HepG2 (cell line): ENCODE data around the gene RASAL3. TPM values are rescaled to one million over a fixed set of nuclear protein-coding genes. Genes with fewer than 3 reads are reported as not detected.

ENCODE experiments used
- ATAC-seq: fragments of 200-7000 bp; cut with Tn5 transposase; 3 replicates; pipeline ENCODE4 v1.9.1; 2020; ENCODE audit warnings: mild to moderate bottlenecking, moderate library complexity
- BruUV-seq: library from RNA; stranded (reverse); fragments of 400-500 nt; replicated peaks from 2 replicates; lab custom pipeline; 2021; lab: Mats Ljungman, UMichigan
- CTCF ChIA-PET: fragments of 300-600 bp; formaldehyde crosslinking; extraction: SDS; loops from one replicate; lab custom pipeline; 2021; ENCODE audit warnings: low total read pairs, inconsistent platforms, low intra/inter-chr PET ratio; lab: Yijun Ruan, JAX
- POLR2A ChIA-PET: fragments of 350-600 bp; sonication (Branson Sonifier 250); formaldehyde crosslinking; loops from one replicate; lab custom pipeline; 2020; ENCODE audit warnings: antibody characterized with exemption, inconsistent platforms; lab: Yijun Ruan, JAX
- DNase-seq: peaks from one replicate; pipeline ENCODE4 v3.0.0-alpha.2; 2015; ENCODE audit warnings: low spot score
- FAIRE-seq: peaks from 3 replicates; lab custom pipeline; 2011; peaks lifted over from hg19 to GRCh38; lab: Jason Lieb, UNC
- H2AFZ ChIP-seq: one replicate; pipeline ENCODE4 v1.6.1; 2011; ENCODE audit warnings: low read length, inconsistent platforms
- H3K27ac ChIP-seq: fragments of 300-600 bp; 3 replicates; pipeline ENCODE4 v1.8.0; 2011; ENCODE audit warnings: mixed run types, mild to moderate bottlenecking, mixed read lengths, low read length, inconsistent platforms; ENCODE audit not compliant: insufficient read depth; ENCODE audit errors: extremely low read length
- H3K27me3 ChIP-seq, 2 experiments: fragments of 200-600 bp in 1 of 2; 2 replicates in 1 of 2; 3 replicates in 1 of 2; pipeline versions ENCODE4 v1.6.0 to v1.8.0; 2011; ENCODE audit warnings: low read length in 2 of 2, mild to moderate bottlenecking in 2 of 2, moderate library complexity in 2 of 2, inconsistent platforms in 1 of 2; ENCODE audit not compliant: insufficient read depth in 2 of 2, control insufficient read depth in 1 of 2
- H3K36me3 ChIP-seq, 2 experiments: fragments of 200-600 bp in 1 of 2; replicated peaks in 1 of 2; 2 replicates in 1 of 2; 3 replicates in 1 of 2; pipeline versions ENCODE4 v1.5.1 to v1.8.0; 2011; ENCODE audit warnings: low read length in 2 of 2, inconsistent platforms in 1 of 2; ENCODE audit not compliant: insufficient read depth in 2 of 2, control insufficient read depth in 1 of 2
- H3K4me1 ChIP-seq: 2 replicates; pipeline ENCODE4 v1.5.1; 2012; ENCODE audit warnings: low read length, inconsistent platforms; ENCODE audit not compliant: insufficient read depth
- H3K4me2 ChIP-seq: 2 replicates; pipeline ENCODE4 v1.6.0; 2011; ENCODE audit warnings: low read depth, low read length, inconsistent platforms
- H3K4me3 ChIP-seq, 3 experiments: fragments of 200-600 bp in 1 of 3; sonication (generic), shearing (Covaris generic) in 1 of 3; replicated peaks in 1 of 3; 2 replicates each; pipeline ENCODE4 v1.5.1; 2011 to 2016; ENCODE audit warnings: low read length in 3 of 3, inconsistent platforms in 2 of 3, low read depth in 2 of 3, mild to moderate bottlenecking in 2 of 3, control low read depth in 1 of 3, mixed read lengths in 1 of 3; ENCODE audit not compliant: insufficient read depth in 1 of 3
- H3K79me2 ChIP-seq: one replicate; pipeline ENCODE4 v1.6.1; 2011; ENCODE audit warnings: low read length, inconsistent platforms; ENCODE audit not compliant: insufficient read depth
- H3K9ac ChIP-seq: 2 replicates; pipeline ENCODE4 v1.6.0; 2011; ENCODE audit warnings: mild to moderate bottlenecking, low read depth, low read length, inconsistent platforms; ENCODE audit not compliant: insufficient read depth
- H3K9me3 ChIP-seq: 2 replicates; pipeline ENCODE4 v1.5.1; 2012; ENCODE audit warnings: mild to moderate bottlenecking, low read length
- H4K20me1 ChIP-seq: 2 replicates; pipeline ENCODE4 v1.6.0; 2011; ENCODE audit warnings: inconsistent platforms, mild to moderate bottlenecking, low read length, moderate library complexity; ENCODE audit not compliant: insufficient read depth
- CBX1 ChIP-seq: IDR thresholded peaks from one replicate; pipeline ENCODE4 v1.6.1; 2016; ENCODE audit warnings: antibody characterized with exemption, low read depth
- CCAR2 ChIP-seq: fragments of 200-400 bp; formaldehyde crosslinking; optimal IDR thresholded peaks from 2 replicates; pipeline ENCODE3; 2018; ENCODE audit warnings: low read depth, mild to moderate bottlenecking, low read length, moderate library complexity
- KDM3A ChIP-seq: IDR thresholded peaks from 2 replicates; pipeline ENCODE4 v1.6.1; 2018; ENCODE audit warnings: low read depth, missing compliant biosample characterization
- NR2F6 ChIP-seq, 2 experiments: IDR thresholded peaks; 2 replicates each; pipeline ENCODE4 v1.6.1; 2016; ENCODE audit warnings: antibody characterized with exemption in 1 of 2, mild to moderate bottlenecking in 1 of 2
- PHF20 ChIP-seq: sonication (generic); formaldehyde crosslinking; IDR thresholded peaks from 2 replicates; pipeline ENCODE4 v1.5.0; 2020; ENCODE audit warnings: mild to moderate bottlenecking, missing genetic modification reagents
- SAP130 ChIP-seq: IDR thresholded peaks from 2 replicates; pipeline ENCODE4 v1.6.1; 2016; ENCODE audit warnings: low read depth
- SP1 ChIP-seq, 2 experiments: fragments of 450-650 bp in 1 of 2; sonication (generic) in 1 of 2; formaldehyde crosslinking in 1 of 2; IDR thresholded peaks; 2 replicates each; pipeline versions ENCODE4 v1.4.0 to v1.6.1; 2016 to 2020; ENCODE audit warnings: missing genetic modification reagents in 1 of 2
- XRCC5 ChIP-seq: fragments of 200-400 bp; formaldehyde crosslinking; optimal IDR thresholded peaks from 2 replicates; pipeline ENCODE3; 2017; ENCODE audit warnings: mild to moderate bottlenecking, low read length
- ZNF33B ChIP-seq: sonication (generic); formaldehyde crosslinking; IDR thresholded peaks from 2 replicates; pipeline ENCODE4 v1.5.1; 2020; ENCODE audit warnings: mild to moderate bottlenecking, missing genetic modification reagents
- ZNF432 ChIP-seq: sonication (generic); formaldehyde crosslinking; IDR thresholded peaks from 2 replicates; pipeline ENCODE4 v1.5.0; 2020; ENCODE audit warnings: missing genetic modification reagents, mild to moderate bottlenecking, borderline replicate concordance
- WGBS: methylation state at CpG from one replicate; pipeline ENCODE4 v1.1.6; 2017; ENCODE audit warnings: low lambda C conversion rate; 5-methylcytosine and 5-hydroxymethylcytosine counted together
- in situ Hi-C: cut with HindIII; loops from 2 replicates; pipeline ENCODE4 v1.10.0; 2017; ENCODE audit warnings: low pct_unique_long_range_greater_than_20kb; ENCODE audit not compliant: extremely low pct_ligation_motif_present
- intact Hi-C: fragments of 100-400 bp; cut with micrococcal nuclease; formaldehyde crosslinking; loops from one replicate; pipeline ENCODE4 v1.10.0; 2022; ENCODE audit not compliant: unreplicated experiment
- polyA plus RNA-seq, 8 experiments: library from polyadenylated mRNA; depleted of rRNA in 3 of 8; stranded (reverse) in 7 of 8; unstranded in 1 of 8; fragments of >200 nt; fragmentation: Illumina TruSeq in 4 of 8; extraction: Trizol in 4 of 8; gene quantifications; 2 replicates each; pipeline versions ENCODE4 v1.2.1 to v1.2.3, GENCODE V29; 2011 to 2016; ENCODE audit warnings: low read depth in 4 of 8, missing spikeins in 1 of 8, mixed read lengths in 1 of 8; ENCODE audit not compliant: insufficient read depth in 1 of 8
- total RNA-seq, 5 experiments: library from RNA; depleted of rRNA; stranded (reverse); fragments of >200 nt; fragmentation: Illumina TruSeq; extraction: Trizol; gene quantifications; 2 replicates each; pipeline ENCODE4 v1.2.3, GENCODE V29; 2016; ENCODE audit warnings: low read depth in 1 of 5
- TF ChIP-seq, protein P1 (sequence below): sonication (generic); formaldehyde crosslinking; IDR thresholded peaks from 2 replicates; pipeline ENCODE4 v1.4.0; 2020; ENCODE audit warnings: missing genetic modification reagents, mild to moderate bottlenecking, borderline replicate concordance
- TF ChIP-seq, protein P2 (sequence below): sonication (generic); formaldehyde crosslinking; IDR thresholded peaks from 2 replicates; pipeline ENCODE4 v1.4.0; 2020; ENCODE audit warnings: missing genetic modification reagents; ENCODE audit errors: not compliant biosample characterization

The RASAL3 gene
- total and polyA plus RNA-seq, 2 of the 13 experiments (the other 11 are each of a cell fraction or from before 2014, with no cell fraction given) = not detected

DNA sequence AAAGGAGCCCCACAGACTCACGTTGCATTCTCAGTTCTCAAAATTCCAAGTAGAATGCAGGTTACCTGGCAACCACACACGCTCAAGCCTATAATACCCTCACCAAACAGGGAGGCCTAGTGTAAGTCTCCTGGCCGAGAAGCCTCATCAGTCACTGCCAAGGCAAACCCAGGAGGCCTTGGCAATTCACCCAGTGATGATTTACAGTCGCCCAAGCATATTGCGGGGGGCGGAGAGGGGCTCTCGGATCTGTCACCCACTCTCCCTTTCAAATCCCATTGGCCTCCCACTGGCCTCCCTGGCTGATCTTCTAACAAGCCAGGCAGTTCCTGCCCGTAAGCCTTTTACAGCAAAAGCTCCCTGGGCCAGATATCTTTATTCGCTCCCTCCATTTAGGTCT, 46.6 kb downstream of the RASAL3 start (continued):
- TF ChIP-seq XRCC5 (no peak), CCAR2 (no peak), ZNF432 (CRISPR knock-in tag) (no peak), SAP130 (CRISPR knock-in tag) (no peak), KDM3A (CRISPR knock-in tag) (no peak)

DNA sequence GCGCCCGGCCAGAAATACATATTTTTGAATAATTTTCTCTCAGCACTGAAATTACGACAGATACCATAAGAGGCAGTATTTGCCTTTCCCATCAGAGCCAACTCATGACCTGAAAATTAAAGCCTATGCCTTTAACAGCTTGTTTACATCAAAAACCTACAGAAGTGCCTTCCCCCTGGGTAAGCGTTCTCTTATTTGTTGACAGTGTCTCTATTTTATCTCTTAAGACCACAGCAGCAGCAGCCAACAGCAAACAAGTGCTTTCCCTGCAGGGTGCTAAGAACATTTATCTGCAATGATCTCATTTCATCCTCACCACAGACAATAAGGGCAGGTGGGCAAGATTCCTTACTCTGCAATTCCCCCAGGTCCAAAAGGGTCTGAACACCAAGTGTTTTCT, 51.5 kb downstream of the RASAL3 start:
- peak overlapping the region; percentile 32 for H3K27ac ChIP-seq
- H2AFZ ChIP-seq = no peak overlapping the region
- peak overlapping the region; percentile 18; the same call in 1 of the 2 replicates for H3K9ac ChIP-seq
- peaks cover 8 to 20% of the 10 kb centered on the region in 2 experiments for H3K36me3 ChIP-seq
- intact Hi-C loops (loop anchor here (5.0 kb wide), 1 partner anchor 36 kb away; the partner anchor contains the start of gene AKAP8), in situ Hi-C loops (no loop called here)
- POLR2A ChIA-PET = interaction anchor here (0.6 to 1.9 kb wide), 2 partner anchors 34 to 1331 kb away, joined by 3 to 10 read pairs; partner anchors contain the start of gene AKAP8
- peak overlapping the region; percentile 25; the same call in 1 of the 2 replicates for H3K4me2 ChIP-seq
- peaks cover 43% of the 10 kb centered on the region for H4K20me1 ChIP-seq
- 77% methylated on average over 4 of the region's 4 CpGs for WGBS
- DNase-seq = no peak
- no peaks in the 10 kb centered on the region for H3K9me3 ChIP-seq
- FAIRE-seq = no peak
- H3K79me2 ChIP-seq = peaks cover 90% of the 10 kb centered on the region
- no peak overlapping the region for H3K4me3 ChIP-seq
- H3K4me1 ChIP-seq = peaks cover 73% of the 10 kb centered on the region
- no TSS peak for BruUV-seq
- ATAC-seq = no peak
- CTCF ChIA-PET = no interaction called here
- no peaks in the 10 kb centered on the region; a peak in 2 of 5 replicates for H3K27me3 ChIP-seq
- TF ChIP-seq CBX1 (no peak), SP1 (IDR thresholded peaks at IDR 0.05) (no peak), SP1 (CRISPR knock-in tag; IDR thresholded peaks at IDR 0.05) (no peak), ZNF33B (CRISPR knock-in tag) (no peak), NR2F6 (IDR thresholded peaks at IDR 0.05) (no peak), NR2F6 (CRISPR knock-in tag; IDR thresholded peaks at IDR 0.05) (no peak), PHF20 (CRISPR knock-in tag) (no peak)
- TF ChIP-seq, protein P1, sequence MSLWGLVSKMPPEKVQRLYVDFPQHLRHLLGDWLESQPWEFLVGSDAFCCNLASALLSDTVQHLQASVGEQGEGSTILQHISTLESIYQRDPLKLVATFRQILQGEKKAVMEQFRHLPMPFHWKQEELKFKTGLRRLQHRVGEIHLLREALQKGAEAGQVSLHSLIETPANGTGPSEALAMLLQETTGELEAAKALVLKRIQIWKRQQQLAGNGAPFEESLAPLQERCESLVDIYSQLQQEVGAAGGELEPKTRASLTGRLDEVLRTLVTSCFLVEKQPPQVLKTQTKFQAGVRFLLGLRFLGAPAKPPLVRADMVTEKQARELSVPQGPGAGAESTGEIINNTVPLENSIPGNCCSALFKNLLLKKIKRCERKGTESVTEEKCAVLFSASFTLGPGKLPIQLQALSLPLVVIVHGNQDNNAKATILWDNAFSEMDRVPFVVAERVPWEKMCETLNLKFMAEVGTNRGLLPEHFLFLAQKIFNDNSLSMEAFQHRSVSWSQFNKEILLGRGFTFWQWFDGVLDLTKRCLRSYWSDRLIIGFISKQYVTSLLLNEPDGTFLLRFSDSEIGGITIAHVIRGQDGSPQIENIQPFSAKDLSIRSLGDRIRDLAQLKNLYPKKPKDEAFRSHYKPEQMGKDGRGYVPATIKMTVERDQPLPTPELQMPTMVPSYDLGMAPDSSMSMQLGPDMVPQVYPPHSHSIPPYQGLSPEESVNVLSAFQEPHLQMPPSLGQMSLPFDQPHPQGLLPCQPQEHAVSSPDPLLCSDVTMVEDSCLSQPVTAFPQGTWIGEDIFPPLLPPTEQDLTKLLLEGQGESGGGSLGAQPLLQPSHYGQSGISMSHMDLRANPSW (CRISPR knock-in tag) = no peak
- TF ChIP-seq, protein P2, sequence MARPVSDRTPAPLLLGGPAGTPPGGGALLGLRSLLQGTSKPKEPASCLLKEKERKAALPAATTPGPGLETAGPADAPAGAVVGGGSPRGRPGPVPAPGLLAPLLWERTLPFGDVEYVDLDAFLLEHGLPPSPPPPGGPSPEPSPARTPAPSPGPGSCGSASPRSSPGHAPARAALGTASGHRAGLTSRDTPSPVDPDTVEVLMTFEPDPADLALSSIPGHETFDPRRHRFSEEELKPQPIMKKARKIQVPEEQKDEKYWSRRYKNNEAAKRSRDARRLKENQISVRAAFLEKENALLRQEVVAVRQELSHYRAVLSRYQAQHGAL (CRISPR knock-in tag) = no peak
